Central memory CD8-positive, alpha-beta T cell (primary cell): ENCODE data around the gene ANKRD24.

Source experiments
- ATAC-seq: fragments of 150-1000 bp; cut with Tn5 transposase; replicated peaks from 2 replicates; pipeline ENCODE4 v1.10.0; 2022; ENCODE audit warnings: mild to moderate bottlenecking, moderate FRiP score, moderate number of reproducible peaks; ENCODE audit not compliant: poor library complexity, severe bottlenecking; ENCODE audit errors: extremely low read depth
- DNase-seq, 2 donors: peaks; one replicate each; pipeline ENCODE4 v3.0.0; 2021; ENCODE audit warnings: low spot score in 2 of 2
- H3K27ac Mint-ChIP-seq: one replicate; pipeline ENCODE4 v1.8.0; 2022; ENCODE audit warnings: low read depth, mild to moderate bottlenecking, moderate library complexity, mixed read lengths
- H3K27me3 Mint-ChIP-seq: one replicate; pipeline ENCODE4 v1.8.0; 2022; ENCODE audit warnings: mixed read lengths
- H3K36me3 Mint-ChIP-seq: one replicate; pipeline ENCODE4 v1.8.0; 2022; ENCODE audit warnings: mild to moderate bottlenecking, moderate library complexity, mixed read lengths; ENCODE audit not compliant: insufficient read depth
- H3K4me1 Mint-ChIP-seq: one replicate; pipeline ENCODE4 v1.8.0; 2022; ENCODE audit warnings: mixed read lengths
- H3K4me3 Mint-ChIP-seq: one replicate; pipeline ENCODE4 v1.8.0; 2022; ENCODE audit warnings: mild to moderate bottlenecking, moderate library complexity, mixed read lengths
- H3K9me3 Mint-ChIP-seq: one replicate; pipeline ENCODE4 v1.8.0; 2022; ENCODE audit warnings: mixed read lengths

Gene ANKRD24

DNA sequence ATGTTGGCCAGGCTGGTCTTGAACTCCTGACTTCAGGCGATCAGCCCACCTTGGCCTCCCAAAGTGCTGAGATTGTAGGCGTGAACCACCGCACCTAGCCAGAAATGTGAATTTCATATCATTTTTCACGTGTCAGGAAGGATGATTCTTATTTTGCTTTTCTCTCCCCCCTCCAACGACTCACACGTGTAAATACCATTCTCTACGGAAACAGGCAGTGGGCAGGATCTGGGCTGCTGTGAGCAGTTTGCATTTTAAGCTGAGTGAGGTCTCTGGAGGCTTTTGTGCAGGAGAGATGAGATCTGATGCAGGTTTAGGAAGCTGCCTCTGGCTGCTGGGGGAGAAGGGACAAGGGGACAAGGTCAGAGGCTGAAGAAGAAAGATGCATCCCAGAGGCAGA is 11.9 kb downstream of the ANKRD24 start:
- no peak overlapping the region for H3K27ac Mint-ChIP-seq
- H3K9me3 Mint-ChIP-seq, result no peaks in the 10 kb centered on the region
- peaks cover 61% of the 10 kb centered on the region for H3K27me3 Mint-ChIP-seq
- no peak overlapping the region for H3K4me3 Mint-ChIP-seq
- ATAC-seq (no peak), DNase-seq (no peak)
- peaks cover 11% of the 10 kb centered on the region for H3K4me1 Mint-ChIP-seq
- H3K36me3 Mint-ChIP-seq, result peaks cover 1% of the 10 kb centered on the region

DNA sequence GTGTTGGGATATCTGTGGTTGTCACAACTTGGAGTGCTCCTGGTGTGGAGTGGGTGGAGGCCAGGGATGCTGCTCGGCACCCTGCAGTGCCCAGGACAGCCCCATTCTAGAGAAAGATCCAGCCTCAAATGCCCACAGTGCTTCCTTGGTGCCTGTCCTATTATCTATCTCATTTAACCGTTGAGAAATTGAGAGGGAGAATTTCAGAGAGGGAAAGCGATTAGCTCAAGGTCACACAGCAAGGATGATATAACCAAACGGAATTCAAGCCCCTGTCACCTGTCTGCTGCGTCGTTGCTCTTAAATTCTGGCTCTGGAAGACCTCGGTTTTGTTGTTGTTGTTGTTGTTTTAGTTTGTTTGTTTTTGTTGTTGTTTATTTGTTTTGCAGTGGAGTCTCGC is 13.5 kb downstream of the ANKRD24 start:
- Mint-ChIP-seq H3K9me3 (no peaks in the 10 kb centered on the region), H3K27ac (no peak overlapping the region)

DNA sequence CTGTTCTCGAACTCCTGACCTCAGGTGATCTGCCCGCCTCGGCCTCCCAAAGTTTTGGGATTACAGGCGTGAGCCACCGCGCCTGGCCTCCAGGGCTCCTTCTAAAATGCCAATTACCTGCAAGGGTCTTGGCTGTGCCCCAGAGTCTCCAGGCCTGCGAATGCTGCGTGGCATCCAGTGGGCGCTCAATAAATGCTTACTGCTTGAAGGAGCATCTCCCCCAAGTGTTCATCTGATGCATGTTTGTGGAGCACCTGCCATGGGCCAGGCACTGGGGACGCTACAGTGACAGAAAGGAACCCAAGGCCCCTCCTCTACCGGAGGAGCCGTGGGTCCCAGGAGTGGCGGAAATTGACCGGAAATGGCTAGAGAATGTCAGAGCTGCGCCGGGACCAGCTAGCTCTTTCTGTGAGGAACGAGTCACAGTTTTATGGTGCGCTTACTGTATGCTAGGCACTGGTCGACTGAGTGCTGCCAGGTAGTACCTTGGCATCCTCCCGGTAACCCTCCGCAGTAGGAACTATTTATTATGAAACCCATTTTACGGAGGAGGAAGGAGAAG is 14.2 kb downstream of the ANKRD24 start:
- H3K4me3 Mint-ChIP-seq, result no peak overlapping the region
- H3K4me1 Mint-ChIP-seq, result peaks cover 11% of the 10 kb centered on the region
- no peak overlapping the region for H3K27ac Mint-ChIP-seq

More for the DNA sequence above, 13.5 kb downstream of the ANKRD24 start:
- peaks cover 11% of the 10 kb centered on the region for H3K4me1 Mint-ChIP-seq
- H3K36me3 Mint-ChIP-seq, result peaks cover 3% of the 10 kb centered on the region
- H3K4me3 Mint-ChIP-seq, result no peak overlapping the region
- peaks cover 61% of the 10 kb centered on the region for H3K27me3 Mint-ChIP-seq
- ATAC-seq (no peak), DNase-seq (no peak)

DNA sequence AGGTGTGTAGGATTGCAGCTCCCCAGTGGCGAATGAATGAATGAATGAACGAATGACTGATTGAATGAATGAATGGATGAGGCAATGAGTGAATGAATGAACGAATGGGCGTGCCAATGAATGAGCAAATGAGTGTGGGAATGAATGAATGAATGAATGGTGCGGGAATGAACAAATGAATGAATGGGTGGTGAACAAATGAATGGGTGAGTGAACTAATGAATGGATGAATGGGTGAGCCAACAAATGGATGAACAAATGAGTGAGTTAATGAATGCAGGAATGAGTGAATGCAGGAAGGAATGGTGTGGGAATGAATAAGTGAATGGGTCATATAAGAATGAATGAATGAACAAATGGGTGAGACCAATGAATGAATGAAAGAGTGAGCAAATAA is 14.7 kb downstream of the ANKRD24 start:
- Mint-ChIP-seq H3K36me3 (peaks cover 3% of the 10 kb centered on the region), H3K4me1 (peaks cover 11% of the 10 kb centered on the region), H3K9me3 (no peaks in the 10 kb centered on the region), H3K27me3 (peaks cover 61% of the 10 kb centered on the region), H3K27ac (no peak overlapping the region), H3K4me3 (no peak overlapping the region)
- ATAC-seq (no peak), DNase-seq (no peak)

More for the DNA sequence above, 14.2 kb downstream of the ANKRD24 start:
- DNase-seq, result no peak
- peaks cover 3% of the 10 kb centered on the region for H3K36me3 Mint-ChIP-seq
- no peaks in the 10 kb centered on the region for H3K9me3 Mint-ChIP-seq
- no peak for ATAC-seq
- H3K27me3 Mint-ChIP-seq, result peaks cover 61% of the 10 kb centered on the region

DNA sequence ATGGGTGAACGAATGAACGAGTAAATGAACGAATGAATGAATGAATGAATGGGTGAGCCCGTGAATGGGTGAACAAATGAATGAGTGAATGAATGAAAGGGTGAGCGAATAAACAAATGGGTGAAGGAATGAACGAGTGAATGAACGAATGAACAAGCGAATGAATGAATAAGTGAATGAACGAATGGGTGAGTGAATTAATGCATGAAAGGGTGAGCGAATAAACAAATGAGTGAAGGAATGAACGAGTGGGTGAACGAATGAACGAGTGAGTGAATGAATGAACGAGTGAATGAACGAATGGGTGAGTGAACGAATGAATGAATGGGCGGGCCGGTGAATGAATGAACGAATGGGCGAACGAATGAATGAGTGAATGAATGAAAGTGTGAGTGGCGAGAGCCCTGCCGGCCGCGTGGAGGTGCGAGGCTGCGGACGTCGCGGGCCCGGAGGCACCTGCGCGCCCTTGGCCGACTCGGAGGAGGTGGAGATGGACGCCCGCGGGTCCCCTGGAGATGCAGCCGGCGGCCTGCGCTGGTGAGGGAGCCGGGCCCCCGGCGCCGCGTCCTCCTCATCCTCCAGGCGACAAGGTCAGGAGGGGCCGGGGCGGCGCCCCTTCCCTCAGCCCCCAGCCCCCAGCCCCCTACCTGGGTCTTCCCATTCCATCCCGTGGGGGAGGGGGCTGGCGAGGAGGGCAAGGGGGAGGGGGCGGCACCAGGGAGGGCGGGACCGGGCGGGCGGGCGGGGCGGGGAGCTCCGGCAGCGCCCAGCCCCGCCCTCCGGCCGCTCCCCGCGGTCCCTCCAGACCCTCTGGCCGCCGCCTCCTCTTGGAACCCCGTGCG is 15.4 kb downstream of the ANKRD24 start:
- Mint-ChIP-seq H3K4me3 (no peak overlapping the region), H3K27me3 (peaks cover 61% of the 10 kb centered on the region), H3K27ac (no peak overlapping the region), H3K4me1 (peaks cover 11% of the 10 kb centered on the region), H3K9me3 (no peaks in the 10 kb centered on the region), H3K36me3 (peaks cover 3% of the 10 kb centered on the region)
- no peak for DNase-seq
- no peak for ATAC-seq

DNA sequence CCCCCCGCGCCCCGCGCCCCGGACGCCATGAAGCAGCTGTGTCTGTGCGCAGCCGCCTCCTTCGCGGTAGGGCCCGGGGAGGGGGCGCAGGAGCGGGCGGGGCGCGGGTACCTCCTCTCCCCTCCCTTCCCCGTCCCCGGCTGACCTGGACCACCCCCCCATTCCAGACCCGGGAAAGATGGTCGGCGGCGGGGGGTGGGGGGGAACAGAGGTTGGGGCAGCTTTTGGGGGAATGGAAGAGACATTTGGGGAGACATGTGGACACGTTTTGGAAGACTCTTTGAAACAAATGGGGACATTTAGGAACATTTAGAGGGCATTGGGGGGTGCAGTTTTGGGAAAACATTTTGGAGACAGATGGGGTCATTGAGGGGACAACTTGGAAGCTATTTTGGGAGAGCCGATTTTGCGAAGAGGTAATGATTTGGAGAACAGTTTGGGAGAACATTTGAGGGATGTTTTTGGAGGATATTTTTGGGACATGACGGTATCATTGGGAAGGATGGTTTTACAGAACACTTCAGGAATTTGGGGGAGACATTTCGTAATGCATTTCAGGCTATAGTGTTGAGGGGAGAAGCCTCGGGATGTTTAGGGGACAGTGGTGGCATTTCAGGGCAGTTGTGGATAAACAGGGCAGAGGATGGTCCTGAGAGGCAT is 16.1 kb downstream of the ANKRD24 start:
- DNase-seq, result no peak
- Mint-ChIP-seq H3K9me3 (no peaks in the 10 kb centered on the region), H3K36me3 (peaks cover 3% of the 10 kb centered on the region), H3K4me1 (peaks cover 11% of the 10 kb centered on the region), H3K27me3 (peaks cover 53% of the 10 kb centered on the region), H3K27ac (no peak overlapping the region), H3K4me3 (no peak overlapping the region)
- no peak for ATAC-seq

DNA sequence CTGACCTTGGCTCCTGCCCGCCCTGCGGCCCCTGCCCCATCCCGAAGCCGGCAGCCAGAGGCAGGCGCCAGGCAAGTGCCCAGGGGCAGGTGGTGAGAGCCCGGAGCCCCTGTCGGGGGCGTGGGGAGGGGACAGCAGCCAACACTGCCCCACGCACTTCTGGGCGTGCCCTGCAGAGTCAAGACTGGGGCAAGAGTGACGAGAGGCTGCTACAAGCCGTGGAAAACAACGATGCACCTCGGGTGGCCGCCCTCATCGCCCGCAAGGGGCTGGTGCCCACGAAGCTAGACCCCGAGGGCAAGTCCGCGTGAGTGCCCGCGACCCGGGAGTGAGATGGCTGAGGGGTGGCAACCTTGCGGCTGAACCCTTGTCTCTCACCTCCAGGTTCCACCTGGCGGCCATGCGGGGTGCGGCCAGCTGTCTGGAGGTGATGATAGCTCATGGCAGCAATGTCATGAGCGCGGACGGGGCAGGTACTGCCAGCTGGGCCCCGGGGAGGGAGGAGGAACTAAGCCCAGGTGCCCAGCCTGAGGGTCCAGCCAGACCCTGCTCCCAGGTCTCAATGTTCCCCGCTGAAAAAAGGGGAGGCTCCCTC is 17.3 kb downstream of the ANKRD24 start:
- peaks cover 42% of the 10 kb centered on the region for H3K27me3 Mint-ChIP-seq
- H3K36me3 Mint-ChIP-seq, result peaks cover 2% of the 10 kb centered on the region
- no peak overlapping the region for H3K27ac Mint-ChIP-seq
- H3K4me1 Mint-ChIP-seq, result peaks cover 17% of the 10 kb centered on the region
- no peak for ATAC-seq
- no peak for DNase-seq
- H3K9me3 Mint-ChIP-seq, result no peaks in the 10 kb centered on the region
- H3K4me3 Mint-ChIP-seq, result no peak overlapping the region

DNA sequence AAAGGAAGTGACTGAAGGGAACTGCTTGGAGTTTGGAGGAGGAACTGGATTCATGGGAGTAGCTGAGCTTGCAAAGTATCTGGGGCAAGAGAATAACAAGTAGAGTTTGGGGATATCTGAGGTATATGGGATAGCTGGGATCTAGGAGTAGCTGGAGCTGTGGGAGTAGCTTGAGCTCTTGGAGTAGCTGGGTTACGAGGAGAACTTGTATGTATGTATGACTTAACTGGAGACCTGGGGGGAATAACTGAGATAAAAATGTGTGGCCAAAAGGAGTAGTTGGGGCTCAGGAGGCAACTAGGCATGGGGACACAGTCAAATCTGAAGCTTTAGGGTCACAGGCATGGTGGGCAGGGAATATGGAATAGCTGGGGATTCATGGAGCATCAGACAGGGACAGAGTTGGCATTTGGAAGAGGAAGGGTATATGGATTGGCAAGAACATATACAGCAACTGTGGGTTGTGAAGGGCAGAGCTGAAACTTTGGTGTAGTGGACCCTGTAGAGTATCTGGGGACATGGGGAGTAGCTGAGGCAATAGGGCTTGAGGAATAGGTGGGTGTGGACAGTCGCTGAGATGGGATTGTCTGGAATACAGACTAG is 18.6 kb downstream of the ANKRD24 start:
- Mint-ChIP-seq H3K4me3 (no peak overlapping the region), H3K27me3 (peaks cover 30% of the 10 kb centered on the region), H3K27ac (no peak overlapping the region), H3K9me3 (no peaks in the 10 kb centered on the region), H3K36me3 (peaks cover 1% of the 10 kb centered on the region), H3K4me1 (peaks cover 17% of the 10 kb centered on the region)
- ATAC-seq, result no peak
- no peak for DNase-seq

DNA sequence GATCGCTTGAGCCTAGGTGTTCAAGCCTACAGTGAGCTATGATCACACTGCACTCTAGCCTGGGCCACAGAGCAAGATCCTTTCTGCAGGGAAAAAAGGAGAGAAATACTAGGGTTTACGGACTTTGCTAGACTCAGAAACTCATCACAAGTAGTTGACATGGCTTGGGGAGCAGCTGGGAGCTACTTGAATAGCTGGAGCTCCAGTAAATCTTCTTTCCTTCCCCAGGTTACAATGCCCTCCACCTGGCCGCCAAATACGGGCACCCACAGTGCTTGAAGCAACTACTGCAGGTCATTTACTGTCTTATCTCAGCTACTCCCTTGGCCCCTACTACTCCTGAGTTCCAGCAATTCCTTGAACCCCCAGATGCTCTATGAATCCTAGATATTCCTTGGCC is 19.3 kb downstream of the ANKRD24 start:
- Mint-ChIP-seq H3K4me1 (peaks cover 17% of the 10 kb centered on the region), H3K36me3 (peaks cover 1% of the 10 kb centered on the region), H3K27me3 (peaks cover 25% of the 10 kb centered on the region), H3K27ac (no peak overlapping the region), H3K4me3 (no peak overlapping the region), H3K9me3 (no peaks in the 10 kb centered on the region)
- no peak for ATAC-seq
- no peak for DNase-seq

DNA sequence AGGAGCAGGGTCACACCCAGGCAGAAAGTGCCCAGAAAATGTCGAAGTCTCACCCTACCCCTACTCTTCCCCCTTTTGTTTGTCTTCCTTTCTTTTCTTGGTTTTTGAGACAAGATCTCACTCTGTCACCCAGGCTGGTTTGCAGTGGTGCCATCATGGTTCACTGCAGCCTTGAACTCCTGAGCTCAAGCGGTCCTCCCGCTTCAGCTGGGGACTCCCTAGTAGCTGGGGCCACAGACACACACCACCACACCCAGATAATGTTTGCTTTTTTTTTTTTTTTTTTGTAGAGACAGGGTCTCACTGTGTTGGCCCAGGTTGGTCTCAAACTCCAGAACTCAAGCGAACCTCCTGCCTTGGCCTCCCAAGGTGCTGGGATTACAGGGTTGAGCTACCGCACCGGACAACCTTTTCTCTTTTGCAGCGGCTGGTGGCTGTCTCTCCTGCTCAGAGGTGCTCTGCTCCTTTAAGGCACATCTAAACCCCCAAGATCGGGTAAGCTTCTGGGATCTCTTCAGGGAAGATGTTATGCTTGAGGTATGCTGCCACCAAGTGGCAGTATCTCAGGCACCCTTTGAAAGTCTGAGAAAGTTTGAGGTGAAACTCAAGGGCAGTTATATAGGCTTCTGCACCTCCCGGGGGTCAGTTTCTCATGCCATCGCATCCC is 24.5 kb downstream of the ANKRD24 start:
- H3K27ac Mint-ChIP-seq, result no peak overlapping the region
- no peaks in the 10 kb centered on the region for H3K9me3 Mint-ChIP-seq
- H3K4me1 Mint-ChIP-seq, result peaks cover 6% of the 10 kb centered on the region
- H3K4me3 Mint-ChIP-seq, result no peak overlapping the region
- no peak for ATAC-seq
- H3K27me3 Mint-ChIP-seq, result peaks cover under 1% of the 10 kb centered on the region
- no peaks in the 10 kb centered on the region for H3K36me3 Mint-ChIP-seq
- DNase-seq, result no peak

DNA sequence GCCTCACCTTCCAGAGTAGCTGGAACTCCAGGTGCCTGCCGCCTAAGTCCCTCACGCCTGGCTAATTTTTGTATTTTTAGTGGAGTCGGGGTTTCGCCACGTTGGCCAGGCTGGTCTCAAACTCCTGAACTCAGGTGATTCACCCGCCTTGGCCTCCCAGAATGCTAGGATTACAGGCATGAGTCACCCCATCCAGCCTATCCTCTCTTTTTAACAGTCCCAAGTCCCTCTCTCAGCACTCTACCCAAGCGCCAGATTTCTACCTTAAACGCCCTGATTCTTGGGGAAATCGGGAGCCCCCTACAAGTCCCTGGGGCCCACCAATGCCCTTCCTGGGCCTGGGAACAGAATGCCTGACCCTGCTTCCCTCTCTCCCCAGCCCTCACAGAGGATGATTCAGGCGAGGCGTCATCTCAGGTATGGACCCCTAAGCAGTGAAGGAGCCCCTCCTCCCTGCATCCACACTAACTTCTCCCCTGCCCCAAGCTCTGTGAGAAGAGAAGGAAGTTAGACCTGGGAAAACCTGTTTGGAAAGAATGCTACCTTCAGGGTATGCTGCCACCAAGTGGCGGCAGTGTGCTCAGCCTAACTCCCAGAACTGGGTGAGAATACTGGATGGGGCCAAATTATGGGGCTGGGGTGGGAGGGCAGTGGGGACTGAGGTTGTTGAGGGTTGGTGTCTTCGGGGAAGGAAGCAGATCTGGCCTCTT is 26.1 kb downstream of the ANKRD24 start:
- no peak for ATAC-seq
- peaks cover 10% of the 10 kb centered on the region for H3K4me1 Mint-ChIP-seq
- H3K36me3 Mint-ChIP-seq, result no peaks in the 10 kb centered on the region
- no peak for DNase-seq
- no peak overlapping the region for H3K4me3 Mint-ChIP-seq
- H3K27me3 Mint-ChIP-seq, result peaks cover 8% of the 10 kb centered on the region
- no peak overlapping the region for H3K27ac Mint-ChIP-seq
- H3K9me3 Mint-ChIP-seq, result no peaks in the 10 kb centered on the region
